AG09309 (cell line): ENCODE data around the gene MINDY1.

ENCODE experiments used
- DNase-seq: peaks from one replicate; pipeline ENCODE4 v3.0.0-alpha.2; 2010; ENCODE audit warnings: low read depth
- H3K4me3 ChIP-seq: 2 replicates; pipeline ENCODE4 v1.5.1; 2011; ENCODE audit warnings: mild to moderate bottlenecking, low read depth, low read length, moderate library complexity; ENCODE audit not compliant: control insufficient read depth
- TF ChIP-seq, protein P1 (sequence below): IDR thresholded peaks from 2 replicates; pipeline ENCODE4 v1.5.1; 2011; ENCODE audit warnings: mild to moderate bottlenecking, low read depth, low read length, inconsistent platforms; ENCODE audit not compliant: insufficient read depth, control insufficient read depth; ENCODE audit errors: missing control alignments

The MINDY1 gene, protein sequence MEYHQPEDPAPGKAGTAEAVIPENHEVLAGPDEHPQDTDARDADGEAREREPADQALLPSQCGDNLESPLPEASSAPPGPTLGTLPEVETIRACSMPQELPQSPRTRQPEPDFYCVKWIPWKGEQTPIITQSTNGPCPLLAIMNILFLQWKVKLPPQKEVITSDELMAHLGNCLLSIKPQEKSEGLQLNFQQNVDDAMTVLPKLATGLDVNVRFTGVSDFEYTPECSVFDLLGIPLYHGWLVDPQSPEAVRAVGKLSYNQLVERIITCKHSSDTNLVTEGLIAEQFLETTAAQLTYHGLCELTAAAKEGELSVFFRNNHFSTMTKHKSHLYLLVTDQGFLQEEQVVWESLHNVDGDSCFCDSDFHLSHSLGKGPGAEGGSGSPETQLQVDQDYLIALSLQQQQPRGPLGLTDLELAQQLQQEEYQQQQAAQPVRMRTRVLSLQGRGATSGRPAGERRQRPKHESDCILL

GRCh38 chr1:151006327-151007052, at the start of gene MINDY1:
Gene MINDY1, minus strand, starts transcription at chr1:151006902. Its CDS starts 4,285 bp downstream, at chr1:151002617.
- TF ChIP-seq, protein P1, sequence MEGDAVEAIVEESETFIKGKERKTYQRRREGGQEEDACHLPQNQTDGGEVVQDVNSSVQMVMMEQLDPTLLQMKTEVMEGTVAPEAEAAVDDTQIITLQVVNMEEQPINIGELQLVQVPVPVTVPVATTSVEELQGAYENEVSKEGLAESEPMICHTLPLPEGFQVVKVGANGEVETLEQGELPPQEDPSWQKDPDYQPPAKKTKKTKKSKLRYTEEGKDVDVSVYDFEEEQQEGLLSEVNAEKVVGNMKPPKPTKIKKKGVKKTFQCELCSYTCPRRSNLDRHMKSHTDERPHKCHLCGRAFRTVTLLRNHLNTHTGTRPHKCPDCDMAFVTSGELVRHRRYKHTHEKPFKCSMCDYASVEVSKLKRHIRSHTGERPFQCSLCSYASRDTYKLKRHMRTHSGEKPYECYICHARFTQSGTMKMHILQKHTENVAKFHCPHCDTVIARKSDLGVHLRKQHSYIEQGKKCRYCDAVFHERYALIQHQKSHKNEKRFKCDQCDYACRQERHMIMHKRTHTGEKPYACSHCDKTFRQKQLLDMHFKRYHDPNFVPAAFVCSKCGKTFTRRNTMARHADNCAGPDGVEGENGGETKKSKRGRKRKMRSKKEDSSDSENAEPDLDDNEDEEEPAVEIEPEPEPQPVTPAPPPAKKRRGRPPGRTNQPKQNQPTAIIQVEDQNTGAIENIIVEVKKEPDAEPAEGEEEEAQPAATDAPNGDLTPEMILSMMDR = peak; percentile 55
- peak within 1 kb of the TSS; percentile 54 for H3K4me3 ChIP-seq
- peak; percentile 67 for DNase-seq

- no peak overlapping the region for H3K4me3 ChIP-seq
- TF ChIP-seq, protein P1 = no peak
- no peak for DNase-seq
These were observed 49.4 kb upstream of the MINDY1 start for GRCh38 chr1:151056149-151056548.

- no peak overlapping the region for H3K4me3 ChIP-seq
- no peak for DNase-seq
- TF ChIP-seq, protein P1 = no peak
These were observed 48.9 kb upstream of the MINDY1 start for GRCh38 chr1:151055581-151055980.

DNA sequence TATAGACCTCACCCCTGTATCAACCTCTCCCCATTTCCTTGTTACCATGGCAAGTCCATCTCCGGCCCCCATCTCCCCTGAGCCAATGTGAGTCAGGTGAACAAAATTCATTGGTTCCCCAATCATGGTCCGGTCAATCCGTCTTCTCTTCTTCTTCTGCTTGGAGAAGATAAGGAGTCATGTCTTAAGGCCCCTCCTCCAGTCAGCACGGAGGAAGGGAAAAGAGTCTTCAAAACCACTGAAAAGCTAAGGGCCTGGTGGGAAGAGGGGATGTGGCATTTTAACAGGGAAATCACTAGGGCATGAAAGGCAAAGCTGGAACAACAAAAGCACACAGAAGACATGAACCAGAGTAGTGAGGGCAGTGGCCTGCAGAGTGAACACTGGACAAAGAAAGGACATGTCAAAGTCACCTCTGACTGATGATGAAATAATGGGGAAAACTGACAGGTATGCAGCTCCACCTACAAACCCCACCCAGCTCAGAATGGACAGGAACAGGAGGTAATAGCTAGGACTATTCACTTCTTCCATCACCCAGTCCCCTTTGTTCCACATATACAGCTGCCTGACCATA, 48.4 kb upstream of the MINDY1 start:
- TF ChIP-seq, protein P1 = no peak
- DNase-seq = no peak
- no peak overlapping the region for H3K4me3 ChIP-seq

GRCh38 chr1:151051356-151052009, 44.8 kb upstream of the MINDY1 start:
- TF ChIP-seq, protein P1 = no peak
- no peak overlapping the region for H3K4me3 ChIP-seq
- no peak for DNase-seq

GRCh38 chr1:151050051-151050688, 43.5 kb upstream of the MINDY1 start:
- H3K4me3 ChIP-seq = no peak overlapping the region
- TF ChIP-seq, protein P1 = no peak
- no peak for DNase-seq
